Inflammatory macrophage treated with lipopolysaccharide for 1 hour (primary cell): Measurements from ENCODE around the gene UBE2QL1.

ENCODE experiments used
- DNase-seq, 2 donors: peaks; one replicate each; pipeline ENCODE4 v3.0.0-alpha.2; 2020 to 2022

The UBE2QL1 gene

GRCh38 chr5:6455571-6456200 is 7.0 kb downstream of the UBE2QL1 start:
- DNase-seq = no peak

DNA sequence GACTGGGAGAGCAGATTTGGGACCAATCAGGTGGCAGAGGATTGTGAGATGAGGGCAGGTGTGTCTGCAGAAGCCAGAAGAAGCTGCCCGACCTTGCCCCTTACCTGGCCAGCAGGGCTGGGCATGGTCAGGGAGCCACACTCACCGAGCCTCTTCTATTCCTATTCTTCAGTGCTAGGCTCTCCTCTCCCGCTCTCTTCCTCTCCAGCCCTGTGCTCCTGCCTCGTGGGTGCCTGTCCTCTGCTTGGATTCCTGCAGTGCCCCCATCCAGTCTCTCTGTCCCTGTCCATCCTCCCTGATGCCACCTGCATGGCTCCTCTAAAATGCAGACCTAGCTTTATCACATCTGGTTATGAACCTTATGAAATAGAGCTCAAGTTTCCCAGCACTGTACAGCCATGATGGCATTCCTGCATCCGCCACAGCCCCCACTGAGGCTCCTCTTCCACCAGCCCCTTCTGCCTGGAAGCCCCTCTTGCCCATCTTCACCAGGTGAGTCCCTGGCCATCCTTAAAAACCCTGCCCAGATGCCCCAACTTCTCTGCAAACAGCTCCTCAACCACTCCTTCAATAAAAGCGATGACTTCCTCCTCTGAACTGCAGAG is 8.2 kb downstream of the UBE2QL1 start:
- DNase-seq = no peak

GRCh38 chr5:6457592-6457991 is 8.9 kb downstream of the UBE2QL1 start:
- no peak for DNase-seq

- no peak for DNase-seq
These were observed 10.2 kb downstream of the UBE2QL1 start for GRCh38 chr5:6458833-6459232.

GRCh38 chr5:6459896-6460295 is 11.2 kb downstream of the UBE2QL1 start:
- DNase-seq = no peak

DNA sequence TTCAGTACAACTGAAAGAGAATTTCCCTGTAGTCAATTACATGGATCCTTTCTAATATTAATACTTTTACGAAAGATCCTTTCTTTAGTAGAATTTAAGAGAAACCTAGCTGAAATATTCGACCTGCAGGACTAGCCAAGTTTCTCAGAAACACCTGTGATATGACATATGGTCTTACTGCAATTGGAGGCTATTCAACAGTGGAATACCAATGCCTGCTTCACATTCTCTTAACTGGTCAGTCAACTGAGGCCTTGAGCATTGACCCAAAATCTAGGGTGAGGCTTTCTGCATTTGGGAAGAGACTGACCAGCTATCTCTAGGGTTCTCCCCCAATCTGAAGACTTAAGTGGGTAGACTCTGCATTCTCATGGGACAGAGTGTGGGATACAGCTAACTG is 12.3 kb downstream of the UBE2QL1 start:
- DNase-seq = no peak

DNA sequence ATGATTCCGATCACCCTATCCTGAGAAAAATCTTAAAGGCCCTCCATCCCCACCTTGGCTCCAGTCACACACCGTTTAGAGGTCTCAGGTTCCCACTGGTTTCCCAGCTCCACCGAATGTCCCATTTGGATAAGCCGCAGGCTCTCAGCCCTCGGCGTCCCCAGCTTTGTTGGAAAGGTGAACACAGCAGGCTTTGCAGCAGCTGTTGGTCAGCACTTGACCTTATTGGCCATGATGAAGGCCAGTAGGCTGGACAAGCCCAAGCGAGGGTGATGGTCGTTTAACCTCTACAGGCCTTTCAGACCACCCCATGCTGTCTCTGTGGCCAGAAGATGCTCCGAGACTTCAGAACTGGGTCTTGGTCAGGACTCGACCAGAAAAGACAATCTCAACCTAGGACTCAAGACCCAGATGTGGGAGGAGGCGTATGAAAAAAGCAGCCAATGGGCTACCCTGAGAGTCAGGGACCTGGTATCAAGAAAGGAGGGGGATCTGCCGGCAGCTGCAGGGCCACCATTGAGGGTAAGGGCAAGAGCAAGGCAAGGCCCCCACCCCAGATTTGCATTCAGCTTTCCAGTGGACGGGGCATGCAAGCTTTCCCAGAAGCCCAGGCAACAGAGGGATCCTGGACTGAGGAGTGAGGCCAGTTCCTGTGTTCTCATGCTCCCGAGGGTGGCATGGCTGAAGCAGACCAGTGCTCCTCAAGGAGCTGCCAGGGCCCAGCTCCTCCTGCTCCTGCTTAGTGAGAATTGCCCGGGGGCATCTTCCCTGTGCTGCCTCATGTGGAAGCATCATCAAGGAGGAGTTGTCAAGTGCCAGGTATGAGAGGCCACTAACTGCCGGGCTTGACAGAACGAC is 13.4 kb downstream of the UBE2QL1 start:
- no peak for DNase-seq

DNA sequence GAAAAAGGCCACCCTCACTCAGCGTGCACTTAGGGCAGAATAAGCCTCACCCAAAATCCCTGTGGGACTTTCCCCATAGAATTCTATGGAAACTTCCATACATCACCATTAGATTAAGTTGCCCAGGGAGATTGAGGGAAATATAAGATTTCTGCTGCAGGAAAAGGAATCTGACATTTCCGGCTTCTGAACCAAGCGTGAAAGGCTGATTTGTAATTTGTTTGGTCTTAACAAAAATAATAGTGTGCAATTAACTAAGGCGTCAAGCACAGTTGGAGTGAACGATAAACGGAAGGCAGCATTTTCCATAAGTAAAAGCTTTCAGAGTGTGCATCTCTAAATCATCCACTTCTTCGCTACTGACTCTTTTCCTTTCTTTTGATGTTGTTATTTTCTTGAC is 14.0 kb downstream of the UBE2QL1 start:
- DNase-seq = no peak

GRCh38 chr5:6464441-6464840 is 15.8 kb downstream of the UBE2QL1 start:
- DNase-seq = no peak

DNA sequence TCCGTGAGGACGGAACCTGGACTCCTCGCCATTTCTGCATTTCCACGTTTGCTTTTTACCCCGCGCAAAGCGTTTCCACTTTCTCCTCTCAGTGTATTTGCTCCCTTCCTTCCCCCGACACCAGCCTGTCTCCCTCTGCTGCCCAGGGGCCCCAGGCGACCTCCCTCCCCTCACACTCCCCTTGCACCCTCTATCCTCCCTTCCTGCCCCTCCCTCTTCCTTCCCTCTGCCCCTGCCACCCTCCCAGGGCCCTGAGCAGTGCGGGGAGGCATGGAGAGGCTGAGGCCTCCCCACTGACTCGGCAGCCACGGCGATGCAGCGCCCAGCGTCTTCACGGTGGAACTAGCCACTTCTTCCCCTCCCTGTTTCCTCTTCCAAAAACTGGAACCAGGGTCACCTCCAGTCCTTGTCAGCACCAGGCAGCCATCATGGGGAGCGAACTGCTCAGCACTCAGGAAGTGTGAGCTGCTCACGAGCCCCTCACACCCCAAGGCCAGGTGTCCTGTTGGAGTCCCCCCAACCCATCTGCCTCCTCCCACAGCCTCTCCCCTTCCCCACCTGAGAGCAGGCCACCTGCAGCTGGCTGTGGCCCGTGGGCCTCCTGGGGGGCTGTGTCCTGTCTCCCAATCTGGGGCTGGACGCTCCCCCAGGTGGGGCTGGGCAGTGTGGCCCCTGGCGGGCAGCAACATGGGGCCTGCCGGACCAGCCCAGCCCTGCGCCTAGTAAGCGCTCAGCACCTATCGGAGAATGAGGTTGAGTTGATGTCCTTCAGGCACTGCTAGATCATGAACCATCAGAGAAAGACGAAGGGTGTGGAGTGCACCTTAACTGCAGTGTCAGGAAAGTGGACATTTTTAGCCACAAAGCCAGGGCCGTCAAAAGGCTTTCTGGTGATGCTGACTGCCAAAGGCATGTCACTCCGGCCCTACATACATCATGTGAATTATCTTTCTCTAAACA is 17.5 kb downstream of the UBE2QL1 start:
- DNase-seq = no peak

DNA sequence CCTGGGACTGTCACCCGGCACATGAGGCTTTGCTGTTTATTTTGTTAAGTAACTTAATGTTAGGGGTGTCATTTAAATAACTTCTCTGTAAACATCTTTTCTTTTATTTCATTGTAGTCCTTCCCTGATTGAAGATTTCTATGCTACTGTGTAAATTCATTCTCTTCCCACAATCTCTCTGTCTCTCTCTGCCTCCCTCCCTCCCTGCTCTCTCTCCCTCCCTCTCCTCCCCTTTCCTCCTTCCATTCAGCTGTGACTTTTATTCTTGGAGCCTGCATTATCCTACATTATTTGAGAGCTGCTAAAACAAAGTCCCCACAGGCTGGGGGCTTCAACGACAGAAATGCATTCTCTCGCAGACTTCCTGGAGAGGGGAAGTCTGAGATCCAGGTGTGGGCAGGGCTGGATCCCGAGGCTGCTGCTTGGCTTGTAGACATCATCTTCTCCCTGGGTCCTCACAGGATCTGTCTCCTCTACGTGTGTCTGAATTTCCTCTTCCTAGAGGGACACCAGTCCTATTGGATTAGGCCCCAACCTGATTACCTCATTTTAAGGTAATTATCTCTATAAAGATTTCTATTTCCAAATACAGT is 18.4 kb downstream of the UBE2QL1 start:
- no peak for DNase-seq

DNA sequence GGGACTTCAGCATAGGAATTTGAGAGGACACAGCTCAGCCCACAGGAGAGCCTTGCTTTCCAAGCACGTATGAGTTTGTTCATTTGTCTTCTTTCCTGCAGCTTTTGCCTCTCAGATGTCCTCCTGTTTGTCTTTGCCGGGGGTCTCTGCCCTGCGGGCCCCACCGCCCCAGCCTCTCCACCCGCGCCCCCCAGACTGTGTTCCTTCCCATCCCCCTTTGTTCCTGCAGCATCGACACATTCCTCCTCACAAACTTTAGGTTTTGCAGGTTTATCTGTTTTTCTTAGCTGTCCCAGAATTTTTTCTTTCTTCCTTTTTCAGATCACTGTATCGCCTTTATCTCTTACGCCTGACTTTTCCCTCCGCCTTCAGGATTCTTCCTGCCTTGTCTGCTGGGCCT is 18.9 kb downstream of the UBE2QL1 start:
- DNase-seq = no peak

DNA sequence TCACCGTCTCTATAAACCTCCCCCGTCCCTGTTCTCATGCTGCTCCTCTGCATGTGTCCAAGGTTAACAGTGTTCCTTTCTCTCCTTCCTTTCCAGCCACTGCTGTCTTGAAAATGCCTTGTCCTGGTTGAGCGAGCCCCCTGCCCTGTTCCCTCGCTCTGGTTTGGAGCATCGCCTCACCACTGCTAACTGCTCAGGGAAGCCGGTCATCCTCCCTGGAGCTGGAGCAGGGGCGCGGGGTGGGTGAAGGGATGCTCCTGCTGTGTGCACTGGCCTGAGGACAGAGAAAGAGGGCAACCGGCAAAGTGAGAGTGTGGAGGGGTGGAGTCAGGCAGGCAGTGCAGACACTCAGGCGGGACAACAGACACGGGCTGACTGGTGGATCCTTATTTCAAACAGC is 19.4 kb downstream of the UBE2QL1 start:
- no peak for DNase-seq

- no peak for DNase-seq
These were observed 20.2 kb downstream of the UBE2QL1 start for GRCh38 chr5:6468870-6469269.

- DNase-seq = no peak
These were observed 21.2 kb downstream of the UBE2QL1 start for GRCh38 chr5:6469836-6470235.

- no peak for DNase-seq
These were observed 22.0 kb downstream of the UBE2QL1 start for GRCh38 chr5:6470672-6471071.

DNA sequence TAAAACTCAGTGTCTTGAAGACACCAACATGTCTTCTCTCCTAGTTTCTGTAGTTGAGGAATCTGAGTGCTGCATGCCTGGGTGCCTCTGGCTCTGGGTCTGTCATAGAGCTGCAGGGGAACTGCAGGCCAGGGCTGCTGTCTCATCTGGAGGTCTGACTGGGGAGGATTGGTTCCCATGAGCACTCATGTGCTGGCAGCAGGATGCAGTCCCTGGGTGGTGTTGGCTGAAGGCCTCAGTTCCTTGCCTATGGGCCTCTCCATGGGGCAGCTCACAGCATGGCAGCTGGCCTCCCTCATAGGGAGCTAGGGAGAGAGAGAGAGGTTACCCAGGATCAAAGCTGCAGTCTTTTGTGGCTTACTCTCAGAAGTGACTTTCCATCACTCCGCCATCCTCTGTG is 22.6 kb downstream of the UBE2QL1 start:
- no peak for DNase-seq

DNA sequence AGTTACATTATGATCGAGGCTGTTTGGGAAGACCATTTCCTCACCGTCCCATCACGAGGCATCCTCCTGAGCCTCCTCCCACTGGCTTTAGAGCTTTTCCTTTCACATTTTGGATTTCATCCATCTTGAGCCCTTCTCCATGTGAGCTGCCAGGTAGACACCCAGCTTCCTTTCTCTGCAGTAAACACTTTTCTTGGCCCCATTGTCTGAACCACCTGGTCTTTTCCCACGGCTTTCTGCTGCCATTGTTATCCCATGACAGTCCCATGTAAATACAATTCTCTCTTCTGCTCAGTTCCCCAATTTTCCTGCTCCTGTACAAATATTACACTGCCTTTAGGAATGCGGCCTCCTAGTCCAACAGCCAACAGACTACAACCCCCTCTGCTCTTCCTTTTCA is 24.1 kb downstream of the UBE2QL1 start:
- no peak for DNase-seq

- no peak for DNase-seq
These were observed 24.6 kb downstream of the UBE2QL1 start for GRCh38 chr5:6473284-6473683.

GRCh38 chr5:6475626-6476312 is 27.1 kb downstream of the UBE2QL1 start:
- DNase-seq = no peak

- DNase-seq = no peak
These were observed 27.6 kb downstream of the UBE2QL1 start for GRCh38 chr5:6476313-6476661.

GRCh38 chr5:6478793-6479192 is 30.1 kb downstream of the UBE2QL1 start:
- no peak for DNase-seq
